ENCODE data around the gene OGFOD3. TPM values are rescaled to one million over a fixed set of nuclear protein-coding genes. Genes with fewer than 3 reads are reported as not detected.

OGFOD3 gene, protein sequence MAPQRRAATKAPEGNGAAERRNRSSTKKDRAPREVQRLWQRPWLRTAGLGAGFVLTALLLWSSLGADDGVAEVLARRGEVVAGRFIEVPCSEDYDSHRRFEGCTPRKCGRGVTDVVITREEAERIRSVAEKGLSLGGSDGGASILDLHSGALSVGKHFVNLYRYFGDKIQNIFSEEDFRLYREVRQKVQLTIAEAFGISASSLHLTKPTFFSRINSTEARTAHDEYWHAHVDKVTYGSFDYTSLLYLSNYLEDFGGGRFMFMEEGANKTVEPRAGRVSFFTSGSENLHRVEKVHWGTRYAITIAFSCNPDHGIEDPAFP
- 29.2 and 30.5 TPM in 2 replicates for total RNA-seq

DNA sequence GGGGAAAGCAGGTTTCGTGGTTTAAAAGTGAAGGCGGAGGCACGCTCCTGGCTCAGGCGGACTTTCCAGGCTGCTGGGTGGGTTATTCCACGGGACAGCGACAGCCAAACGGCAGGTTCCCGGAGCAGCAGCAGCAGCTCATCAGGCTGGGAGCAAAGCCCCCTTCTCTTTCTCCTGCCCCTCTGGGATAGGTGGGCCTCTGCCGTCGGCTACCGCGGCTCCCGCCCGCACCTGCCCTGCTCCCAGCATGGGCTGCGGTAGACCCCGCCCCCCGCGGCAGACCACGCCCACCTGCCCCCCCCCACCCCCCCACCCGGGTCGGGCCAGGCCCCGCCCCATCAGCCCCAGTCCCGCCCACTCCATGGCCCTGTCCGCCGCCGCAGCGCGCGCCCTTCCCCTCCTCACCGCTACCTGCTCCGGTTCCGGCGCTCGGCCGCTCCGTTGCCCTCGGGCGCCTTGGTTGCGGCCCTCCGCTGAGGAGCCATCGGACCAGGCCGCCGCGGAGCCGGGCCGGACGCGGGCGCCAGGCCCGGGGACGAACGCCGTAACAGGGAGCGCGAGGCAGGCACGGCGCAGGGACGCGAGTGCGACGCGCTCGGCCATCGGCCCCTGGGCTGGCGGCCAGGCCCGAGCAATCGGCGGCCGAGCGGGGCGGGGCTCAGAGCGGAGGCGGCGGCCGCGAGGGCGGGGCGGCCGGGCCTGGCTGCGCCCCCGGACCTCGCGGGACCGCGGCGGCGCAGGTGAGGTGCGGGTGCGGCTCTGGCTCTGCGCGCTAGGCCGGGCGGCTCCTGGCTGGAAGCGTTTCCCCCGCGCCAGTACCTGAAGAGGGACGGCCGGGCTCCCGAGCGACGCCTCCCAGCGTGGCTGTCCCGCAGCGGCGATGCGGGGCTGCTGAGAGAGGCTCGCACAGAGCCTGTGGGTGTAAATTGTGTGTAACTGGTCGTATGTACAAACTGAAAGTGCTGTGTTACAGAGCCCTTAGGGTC lies at the start of gene OGFOD3, which contains the start of gene HEXD:
Gene OGFOD3 (minus strand): TSS at position 586 of the 986 bp plus-strand sequence. CDS start 101 bp downstream, at position 485.
Gene HEXD (plus strand): TSS at position 347 of the 986 bp plus-strand sequence. CDS start 1,453 bp downstream, outside the sequence.

DNA sequence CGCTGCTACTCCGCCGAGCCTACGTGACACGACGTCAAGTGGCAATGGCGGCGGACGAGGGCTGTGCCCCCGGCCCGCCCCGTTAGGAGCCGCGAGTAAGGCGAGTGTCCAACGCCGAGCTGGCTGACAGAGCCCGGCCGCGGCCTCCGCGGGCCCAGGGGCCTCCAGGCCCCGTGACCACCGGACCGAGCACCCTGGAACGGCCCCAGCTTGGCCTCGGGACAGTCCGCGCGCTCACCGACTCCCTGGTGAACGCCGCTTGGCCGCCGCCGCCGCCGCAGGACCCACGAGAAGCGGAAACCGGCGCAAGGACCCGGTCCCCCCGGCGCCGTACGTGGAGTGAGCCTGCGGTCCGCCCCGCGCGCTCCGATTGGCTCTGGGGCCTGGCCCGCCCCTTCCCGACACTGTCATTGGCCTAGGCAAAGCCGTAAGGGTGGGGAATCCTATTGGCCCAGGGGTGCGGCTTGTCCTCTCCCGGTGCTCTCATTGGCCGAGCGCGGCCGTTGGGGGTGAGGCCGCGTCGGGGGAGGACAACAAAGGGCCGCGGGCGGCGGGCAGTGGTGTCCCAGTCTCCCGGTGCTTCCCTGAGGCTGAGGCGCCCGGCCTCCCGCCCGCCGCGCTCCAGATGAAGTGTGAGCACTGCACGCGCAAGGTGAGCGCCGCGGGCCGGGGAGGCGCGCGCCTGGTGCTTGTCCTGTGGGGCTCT lies 39.9 kb upstream of the OGFOD3 start, which contains the start of gene NARF:
Gene NARF (plus strand): TSS at position 563 of the 706 bp plus-strand sequence. CDS start 63 bp downstream, at position 626.

DNA sequence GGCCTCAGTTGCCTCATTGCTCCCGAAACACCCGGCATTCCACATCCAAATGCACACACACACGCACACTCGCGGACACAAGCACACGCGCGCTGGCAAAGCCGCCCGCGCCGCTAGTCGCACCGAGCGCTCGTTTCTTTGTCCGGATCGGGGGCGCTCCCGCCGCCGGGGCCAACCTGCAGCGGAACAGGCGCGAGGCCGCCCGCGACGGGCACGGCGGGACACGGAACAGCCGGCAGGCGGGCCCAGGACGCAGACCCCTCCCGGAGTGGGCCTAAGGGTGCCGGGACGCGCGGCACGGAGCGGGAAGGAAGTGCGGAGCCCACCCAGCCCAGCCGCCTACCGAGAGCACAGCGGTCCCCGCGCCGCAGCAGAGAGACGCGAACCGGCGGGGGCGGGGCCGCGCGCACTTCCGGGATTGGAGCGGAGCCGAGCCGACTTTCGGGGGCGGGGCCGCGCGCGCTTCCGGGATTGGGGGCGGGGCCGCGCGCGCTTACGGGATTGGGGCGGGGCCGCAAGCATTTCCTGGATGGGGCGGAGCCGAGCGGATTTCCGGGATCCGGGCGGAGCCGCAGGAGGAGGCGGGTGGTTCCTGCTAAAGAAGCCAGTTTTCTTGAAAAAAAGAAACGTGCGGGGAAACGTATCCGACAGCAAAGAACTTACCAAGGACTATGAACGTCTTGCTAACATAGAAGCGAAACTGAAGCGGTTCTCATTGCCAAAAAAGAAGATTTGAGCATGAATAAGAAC lies 32.1 kb upstream of the OGFOD3 start, which contains the start of gene CYBC1:
Gene CYBC1 (minus strand): TSS at position 396 of the 750 bp plus-strand sequence. CDS start 1,498 bp downstream, outside the sequence.

DNA sequence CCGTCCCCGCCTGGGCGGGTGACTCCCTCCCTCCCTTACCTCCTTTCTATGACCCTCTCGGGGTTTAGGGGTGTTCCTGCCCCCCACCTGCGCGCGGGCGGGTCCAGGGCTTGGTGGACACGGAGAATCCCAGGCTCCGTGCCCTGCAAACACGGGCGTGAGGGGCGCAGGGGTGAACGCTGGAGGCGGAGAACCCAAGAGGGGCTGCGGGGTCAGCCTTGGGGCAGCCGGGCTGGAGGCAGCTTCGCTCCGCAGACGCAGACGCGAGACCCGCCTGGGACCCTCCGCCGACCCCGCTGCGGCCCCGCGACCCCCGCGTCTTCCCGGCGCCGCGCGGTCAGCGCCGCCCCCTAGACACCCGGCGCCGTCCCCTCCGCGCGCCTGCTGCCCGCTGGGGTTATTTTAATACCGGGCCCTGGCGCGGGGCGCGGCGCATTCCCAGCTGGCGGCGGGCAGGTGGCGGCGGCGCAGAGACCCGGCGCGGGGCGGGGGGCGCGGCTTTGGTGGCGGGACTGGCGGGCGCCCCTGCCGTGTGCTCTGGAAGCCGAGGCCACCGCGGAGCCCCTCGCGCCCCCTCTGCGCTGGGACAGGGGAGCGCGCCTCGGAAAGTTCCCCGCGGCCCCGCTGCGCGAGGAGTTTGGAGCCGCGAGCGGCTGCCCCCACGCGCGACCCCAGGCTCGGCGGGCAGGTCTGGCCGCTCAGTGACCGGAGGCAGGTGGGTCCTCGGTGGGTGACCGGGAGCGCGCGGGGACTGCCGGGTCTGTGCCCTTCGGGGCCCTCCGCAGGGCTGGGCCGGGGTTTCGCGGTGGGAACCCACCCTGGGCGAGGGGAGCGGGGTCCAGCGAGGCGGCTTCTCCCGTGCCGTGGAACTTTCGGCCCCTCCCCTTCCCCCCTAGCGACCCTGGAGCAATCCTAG lies 46.8 kb downstream of the OGFOD3 start, which contains the start of gene UTS2R:
Gene UTS2R (plus strand): TSS at position 433 of the 916 bp plus-strand sequence. CDS start 2,560 bp downstream, outside the sequence.

DNA sequence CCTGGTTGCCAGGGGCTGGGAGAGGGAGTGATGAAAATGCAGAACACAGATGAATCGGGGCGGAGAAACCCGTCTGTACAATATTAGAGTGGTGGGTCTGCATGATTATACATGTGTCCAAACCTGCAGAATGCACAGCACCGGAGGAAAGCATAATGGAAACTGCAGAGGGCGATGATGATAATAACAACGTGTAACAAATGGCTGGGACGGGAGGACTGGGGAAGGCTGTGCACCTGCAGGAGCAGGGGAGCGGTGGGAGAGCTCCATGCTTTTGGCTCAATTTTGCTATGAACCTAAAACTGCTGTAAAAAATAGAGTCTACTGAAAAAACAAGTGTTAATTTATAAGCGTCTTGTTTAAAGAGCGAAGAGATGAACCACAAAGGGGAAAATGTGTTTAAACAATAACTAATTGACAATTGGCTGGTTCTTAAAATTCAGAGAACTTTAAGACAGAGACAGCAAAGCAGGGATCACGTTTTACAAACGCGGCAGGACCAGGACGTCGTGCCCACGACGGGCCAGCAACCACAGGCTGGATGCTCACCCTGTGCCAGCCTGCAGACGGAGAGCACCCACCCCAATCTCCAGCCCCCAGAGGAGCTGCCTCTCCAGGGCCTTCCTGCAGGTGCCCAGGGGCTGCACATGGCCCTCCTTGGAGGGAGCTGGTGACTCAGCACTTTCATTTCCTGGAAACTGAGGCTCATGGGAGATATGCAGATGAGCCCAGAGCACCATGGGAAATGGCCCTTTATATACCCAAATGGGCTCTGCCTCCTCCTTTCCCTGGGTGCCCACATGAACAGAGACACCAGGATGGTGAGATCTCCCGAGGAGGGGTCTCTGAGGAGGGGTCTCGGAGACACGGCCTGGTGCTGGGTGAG lies 59.7 kb downstream of the OGFOD3 start, which contains the start of gene TEX19:
Gene TEX19 (plus strand): TSS at position 783 of the 886 bp plus-strand sequence. CDS start 2,904 bp downstream, outside the sequence.

Other genes starting within 250 kb of the OGFOD3 start
- gene CCDC57, start 205.7 kb downstream of the OGFOD3 start, total RNA-seq: 7.1 and 8.1 TPM in 2 replicates
- gene SLC16A3, start 189.5 kb downstream of the OGFOD3 start, total RNA-seq: 120 and 156 TPM in 2 replicates
- gene CSNK1D, start 144.9 kb downstream of the OGFOD3 start, total RNA-seq: 45.7 and 54.6 TPM in 2 replicates
- not detected in 2 replicates for gene CD7, start 101.0 kb downstream of the OGFOD3 start, total RNA-seq
- 0.65 and 8.8 TPM in 2 replicates for gene SECTM1, start 84.8 kb downstream of the OGFOD3 start, total RNA-seq
- not detected in 2 replicates for gene TEX19, start 59.3 kb downstream of the OGFOD3 start, total RNA-seq
- gene UTS2R, start 46.8 kb downstream of the OGFOD3 start, total RNA-seq: not detected in 2 replicates
- 10.7 and 18.2 TPM in 2 replicates for gene HEXD, start 239 bp downstream of the OGFOD3 start, total RNA-seq
- 44.1 and 57.2 TPM in 2 replicates for gene CYBC1, start 32.2 kb upstream of the OGFOD3 start, total RNA-seq
- 36.9 and 78.6 TPM in 2 replicates for gene NARF, start 40.2 kb upstream of the OGFOD3 start, total RNA-seq
- 21.7 and 22.1 TPM in 2 replicates for gene FOXK2, start 101.1 kb upstream of the OGFOD3 start, total RNA-seq
- gene WDR45B, start 229.9 kb upstream of the OGFOD3 start, total RNA-seq: 51.8 and 56.5 TPM in 2 replicates